T1000 (cell line): ENCODE results near the gene KDM4B.
A peak's percentile ranks its signal among the peaks of the same experiment; 100 is the strongest.

Experiments
- DNase-seq: peaks from one replicate; lab custom pipeline; 2025; ENCODE audit warnings: mixed read lengths; lab: John Stamatoyannopoulos, UW

KDM4B gene

DNA sequence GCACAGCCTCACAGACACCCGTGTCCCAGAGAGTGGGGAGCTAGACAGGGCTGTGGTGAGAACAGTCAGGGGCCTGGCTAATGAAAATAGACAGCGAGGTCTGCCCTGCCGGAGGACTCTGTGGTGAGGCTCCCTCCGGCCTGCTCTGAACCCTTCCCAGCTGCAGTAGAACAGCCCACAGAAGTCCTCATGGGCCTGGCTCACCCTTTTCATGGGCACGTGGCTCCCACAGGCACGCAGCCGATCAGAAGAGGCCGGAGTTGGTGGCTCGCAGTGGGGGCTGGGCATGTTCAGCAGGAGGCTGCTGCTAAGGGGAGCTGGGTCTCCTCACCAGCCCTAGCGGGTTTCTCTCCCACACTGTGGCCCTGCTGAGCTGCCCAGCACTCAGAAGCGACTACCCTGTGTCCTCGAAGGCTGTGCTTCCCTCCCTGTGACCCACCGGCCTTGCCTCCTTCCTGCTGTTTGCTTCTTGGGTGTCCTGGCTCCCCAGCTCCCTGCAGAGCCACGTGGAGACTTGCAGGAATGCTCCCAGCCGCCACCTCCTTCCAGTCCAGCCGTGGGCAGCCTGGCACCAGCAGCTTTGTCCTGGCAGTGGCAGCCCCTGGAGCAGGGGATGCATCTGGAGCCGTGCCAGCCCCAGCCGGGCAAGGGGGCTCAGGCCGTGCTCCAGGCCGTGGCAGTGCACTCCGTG is 138.7 kb downstream of the KDM4B start:
- DNase-seq = no peak

GRCh38 chr19:5108123-5108596 is 139.2 kb downstream of the KDM4B start:
- no peak for DNase-seq

GRCh38 chr19:5108866-5109265 is 140.0 kb downstream of the KDM4B start:
- no peak for DNase-seq

DNA sequence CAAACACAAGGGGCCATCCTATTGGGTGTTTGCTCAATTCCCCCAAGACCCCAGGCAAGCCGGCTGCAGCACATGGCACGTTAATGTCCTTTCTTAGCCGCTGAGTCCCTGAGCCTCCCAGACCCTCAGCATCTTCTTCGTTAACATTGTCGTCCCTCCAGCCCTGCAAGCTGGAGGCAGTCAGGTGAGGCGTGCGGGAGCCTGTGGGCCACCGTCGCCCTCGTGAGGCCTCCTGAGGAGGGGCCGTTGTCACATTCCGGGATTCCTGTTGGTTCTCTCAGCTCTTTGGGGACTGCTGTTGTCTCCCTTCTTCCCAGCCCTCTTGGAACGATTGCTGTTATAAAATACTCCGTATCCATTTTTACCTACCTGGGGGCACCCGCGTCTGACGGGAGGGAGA is 140.6 kb downstream of the KDM4B start:
- DNase-seq = no peak

DNA sequence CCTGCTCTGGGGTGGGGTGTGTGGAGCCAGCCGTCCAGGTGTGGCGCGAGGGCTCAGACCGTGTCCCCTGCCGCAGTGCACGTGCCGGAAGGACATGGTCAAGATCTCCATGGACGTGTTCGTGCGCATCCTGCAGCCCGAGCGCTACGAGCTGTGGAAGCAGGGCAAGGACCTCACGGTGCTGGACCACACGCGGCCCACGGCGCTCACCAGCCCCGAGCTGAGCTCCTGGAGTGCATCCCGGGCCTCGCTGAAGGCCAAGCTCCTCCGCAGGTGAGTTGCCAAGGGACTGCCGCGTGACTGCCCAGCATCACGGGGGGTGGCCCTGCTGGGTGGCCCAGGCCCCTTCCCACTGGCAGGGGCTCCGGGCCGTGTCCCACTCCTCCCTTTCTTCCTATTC is 141.6 kb downstream of the KDM4B start:
- DNase-seq = no peak

GRCh38 chr19:5111051-5111450 is 142.1 kb downstream of the KDM4B start:
- no peak for DNase-seq

DNA sequence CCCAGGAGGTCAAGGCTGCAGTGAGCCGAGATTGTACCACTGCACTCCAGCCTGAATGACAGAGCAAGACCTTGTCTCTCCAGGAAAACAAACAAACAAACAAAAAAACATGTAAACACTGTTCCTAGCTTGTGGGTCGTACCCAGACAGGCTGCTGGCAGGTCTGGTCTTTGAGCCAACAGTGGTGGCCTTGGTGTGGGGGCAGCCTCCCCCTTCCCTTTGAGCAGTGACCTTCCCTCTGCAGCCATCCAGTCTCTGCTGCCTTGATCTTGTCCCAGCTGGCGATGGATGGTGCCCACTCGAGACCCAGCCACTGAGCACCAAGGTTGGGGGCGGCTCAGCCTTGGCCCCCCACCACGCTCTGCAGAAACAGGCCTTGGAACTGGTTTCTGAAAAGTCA is 143.3 kb downstream of the KDM4B start:
- no peak for DNase-seq

- DNase-seq = peak; percentile 66
Observed at GRCh38 chr19:5112681-5113575, 144.0 kb downstream of the KDM4B start.

DNA sequence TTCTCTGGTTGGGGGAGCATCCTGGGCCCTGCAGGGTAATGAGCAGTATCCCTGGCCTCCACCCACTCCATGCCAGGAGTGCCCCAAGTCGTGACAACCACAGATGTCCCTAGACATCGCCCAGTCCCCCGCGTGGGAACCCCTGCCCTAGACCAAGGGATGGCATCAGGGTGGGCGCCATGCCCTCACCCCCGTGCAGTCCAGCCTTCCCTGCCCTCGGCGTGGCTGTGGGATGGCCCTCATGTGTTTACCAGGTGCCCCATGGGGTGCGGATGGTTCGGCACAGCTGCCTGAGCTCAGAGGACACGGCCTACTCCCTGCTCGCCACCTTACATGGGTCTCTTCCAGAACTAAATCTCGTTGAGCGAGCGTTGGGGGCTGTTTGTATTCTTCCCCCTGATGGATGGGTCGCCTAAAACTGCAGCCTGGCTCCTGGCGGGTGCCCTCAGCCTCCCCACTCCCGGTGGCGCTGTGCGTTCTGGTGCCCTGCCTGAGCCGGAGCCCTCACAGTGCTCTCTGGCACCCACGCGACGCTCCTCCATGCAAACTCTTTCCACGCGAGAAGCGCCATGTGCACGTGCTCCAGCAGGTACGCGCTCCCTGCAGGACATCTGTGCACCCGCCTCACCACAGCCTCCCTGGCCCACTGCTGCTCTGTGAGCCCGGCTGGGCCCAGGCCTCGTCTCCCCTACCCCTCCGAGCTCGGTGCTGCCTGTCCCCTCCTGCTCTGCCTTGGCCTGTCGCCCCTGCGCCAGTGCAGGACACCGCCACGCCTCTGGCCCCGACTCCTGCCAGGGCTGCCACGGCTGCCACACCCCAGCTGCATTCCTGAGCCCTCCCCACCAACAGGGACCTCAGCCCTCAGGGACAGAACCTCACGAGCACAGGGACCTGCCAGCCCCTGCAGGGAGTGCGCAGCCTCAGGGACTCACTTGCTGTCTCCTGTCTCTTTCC is 145.0 kb downstream of the KDM4B start:
- DNase-seq = no peak

GRCh38 chr19:5114727-5115126 is 145.8 kb downstream of the KDM4B start:
- no peak for DNase-seq

GRCh38 chr19:5115351-5115750 is 146.4 kb downstream of the KDM4B start:
- no peak for DNase-seq

DNA sequence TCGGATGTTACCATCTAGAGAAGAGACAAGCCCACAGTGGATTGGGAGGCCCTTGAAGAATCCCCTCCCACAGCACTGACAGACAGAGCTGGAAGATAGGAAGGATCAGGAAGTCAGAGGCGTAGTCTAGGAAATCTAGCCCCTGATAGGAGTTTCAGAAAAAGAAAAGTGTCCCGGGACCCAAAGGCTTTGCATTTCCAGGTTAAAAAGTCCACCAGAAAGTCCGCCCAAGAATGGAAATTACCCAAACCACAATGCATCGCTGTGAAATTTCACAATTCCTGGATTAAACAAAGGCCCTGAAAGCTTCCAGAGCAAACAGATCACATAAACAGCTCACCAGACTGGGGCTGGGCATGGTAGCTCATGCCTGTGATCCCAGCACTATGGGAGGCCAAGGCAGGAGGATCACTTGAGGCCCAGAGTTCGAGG is 146.9 kb downstream of the KDM4B start:
- no peak for DNase-seq

DNA sequence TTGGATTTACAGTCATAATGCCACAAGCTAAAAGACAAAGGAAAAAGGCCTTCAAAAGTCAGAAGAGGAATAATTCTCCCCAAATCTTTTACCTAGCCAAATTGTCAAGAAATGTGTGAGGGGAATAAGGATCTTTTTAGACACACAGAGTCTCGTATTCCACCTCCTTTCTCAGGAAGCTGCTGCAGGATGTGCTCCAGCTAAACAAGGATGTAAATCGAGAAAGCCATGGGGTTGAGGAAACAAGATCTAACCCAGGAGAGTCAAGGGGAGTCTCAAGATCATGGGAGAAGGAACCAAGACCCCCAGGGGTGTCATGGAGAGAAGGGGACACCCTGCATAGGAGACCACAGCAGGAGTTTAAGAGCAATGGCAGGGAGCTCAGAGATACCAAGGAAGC is 147.4 kb downstream of the KDM4B start:
- no peak for DNase-seq

GRCh38 chr19:5117421-5117820 is 148.5 kb downstream of the KDM4B start:
- no peak for DNase-seq

- DNase-seq = no peak
Observed at GRCh38 chr19:5118026-5118425, 149.1 kb downstream of the KDM4B start.

DNA sequence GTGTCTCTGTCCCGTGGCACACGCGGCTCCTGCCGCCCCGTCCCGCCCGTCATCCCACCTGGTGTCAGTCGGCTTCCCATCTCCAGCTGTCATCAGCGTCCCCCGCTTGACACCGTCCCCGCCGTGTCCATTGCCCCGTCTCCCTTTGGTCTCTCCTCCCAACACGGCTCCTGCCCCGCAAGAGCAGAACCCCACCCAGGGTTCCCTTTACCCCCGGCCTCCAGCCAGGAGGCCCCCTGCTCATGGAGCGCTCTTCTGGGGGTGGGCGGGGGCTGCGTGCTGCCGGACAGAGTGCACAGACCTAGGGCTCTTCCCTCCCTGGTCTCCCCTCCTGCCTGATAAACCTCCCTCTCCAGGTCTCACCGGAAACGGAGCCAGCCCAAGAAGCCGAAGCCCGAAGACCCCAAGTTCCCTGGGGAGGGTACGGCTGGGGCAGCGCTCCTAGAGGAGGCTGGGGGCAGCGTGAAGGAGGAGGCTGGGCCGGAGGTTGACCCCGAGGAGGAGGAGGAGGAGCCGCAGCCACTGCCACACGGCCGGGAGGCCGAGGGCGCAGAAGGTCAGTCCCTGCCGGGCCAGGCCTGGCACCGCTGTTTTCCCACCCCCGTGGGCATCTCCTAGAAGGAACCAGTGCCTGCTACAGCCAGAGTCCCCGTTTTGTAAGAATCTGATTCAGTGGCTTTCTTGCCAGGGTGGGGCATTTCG is 150.5 kb downstream of the KDM4B start:
- DNase-seq = no peak

DNA sequence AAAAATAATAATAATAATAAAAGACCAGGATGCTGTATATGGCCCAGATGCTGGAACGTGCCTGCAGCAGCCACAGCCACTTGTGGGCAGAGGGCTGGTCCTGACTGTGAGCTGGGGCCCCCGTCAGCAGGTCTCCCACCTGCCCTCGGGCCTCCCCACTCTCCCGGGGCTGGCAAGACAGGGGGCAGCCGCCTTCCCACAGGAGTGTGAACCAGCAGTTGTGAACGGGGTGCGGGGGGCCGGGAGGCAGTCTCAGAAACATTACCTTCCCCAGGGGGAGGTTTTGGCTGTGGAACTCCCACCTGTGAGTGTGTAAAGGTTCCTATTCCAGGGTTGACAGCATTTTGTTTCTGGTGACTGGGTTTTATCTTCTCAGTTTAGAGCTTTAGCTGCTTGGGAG is 151.4 kb downstream of the KDM4B start:
- no peak for DNase-seq

GRCh38 chr19:5120833-5121232 is 151.9 kb downstream of the KDM4B start:
- DNase-seq = no peak

GRCh38 chr19:5121266-5122120 is 152.6 kb downstream of the KDM4B start:
- DNase-seq = no peak

DNA sequence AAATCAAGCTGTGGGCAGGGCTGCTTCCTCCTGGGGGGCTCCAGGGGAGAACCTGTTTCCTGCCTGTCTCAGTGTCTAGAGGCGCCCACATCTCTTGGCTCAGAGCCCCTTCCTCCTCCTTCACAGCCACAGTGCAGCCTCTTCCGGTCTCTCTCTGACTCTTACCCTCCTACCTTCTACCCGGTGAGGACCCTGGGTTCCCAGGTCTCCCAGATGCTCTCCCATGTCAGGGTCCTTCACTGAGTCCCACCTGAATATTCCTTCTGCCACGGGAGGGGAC is 153.1 kb downstream of the KDM4B start:
- no peak for DNase-seq
